ENCODE results near the gene EFCAB8.

EFCAB8 gene

DNA sequence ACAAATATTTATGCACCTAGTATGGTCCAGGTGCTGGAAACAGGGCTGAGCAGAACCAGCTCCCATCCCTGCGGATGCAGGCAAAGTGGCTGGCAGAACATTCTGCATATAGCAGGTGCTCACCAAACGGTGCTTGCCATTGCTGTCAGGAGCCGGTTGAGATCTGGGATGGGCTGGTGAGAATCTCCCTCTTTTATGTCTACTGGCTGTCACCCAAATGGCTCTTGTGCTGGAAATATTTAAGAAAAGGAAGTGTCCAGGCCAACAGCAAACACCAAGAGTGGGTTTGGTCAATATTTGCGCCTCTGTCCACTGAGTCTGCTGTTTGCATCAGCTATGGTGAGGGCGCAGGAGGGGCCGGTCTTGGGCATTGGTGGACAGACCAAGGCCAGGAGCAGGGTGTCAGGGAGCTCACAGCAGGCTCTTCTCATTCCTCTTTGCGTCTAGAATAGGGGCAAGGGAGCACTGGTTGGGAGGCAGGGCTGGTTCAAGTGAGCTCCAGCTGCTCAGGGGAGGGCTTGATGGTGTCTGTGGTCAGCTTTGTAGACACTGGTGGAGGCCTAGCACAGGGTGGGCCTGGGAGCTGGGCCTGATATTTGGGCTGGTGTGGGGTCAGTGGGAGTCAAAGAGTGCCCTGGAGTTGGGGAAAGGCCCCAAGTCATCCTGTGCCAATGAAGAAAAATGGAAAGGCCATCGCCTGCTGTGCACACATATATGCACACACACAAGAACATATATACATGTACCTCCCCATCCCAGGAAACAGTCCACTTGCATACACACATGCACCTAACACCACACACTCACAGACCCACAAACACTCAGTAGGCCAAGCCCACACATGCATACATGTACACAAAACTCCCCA is 147.4 kb downstream of the EFCAB8 start:
- no peak for DNase-seq (ENCODE audit: low read depth)
- H3K4me3 ChIP-seq (ENCODE audit: low read depth, low read length), result no peak overlapping the region
- TF ChIP-seq MYC (IDR thresholded peaks at IDR 0.05; ENCODE audit: low read depth, low read length) (no peak), POLR2A (IDR thresholded peaks at IDR 0.05; ENCODE audit: extremely low read depth, insufficient read length) (no peak)
- TF ChIP-seq, protein P1, sequence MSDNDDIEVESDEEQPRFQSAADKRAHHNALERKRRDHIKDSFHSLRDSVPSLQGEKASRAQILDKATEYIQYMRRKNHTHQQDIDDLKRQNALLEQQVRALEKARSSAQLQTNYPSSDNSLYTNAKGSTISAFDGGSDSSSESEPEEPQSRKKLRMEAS (IDR thresholded peaks at IDR 0.05; ENCODE audit: low read depth, low read length), result no peak
- TF ChIP-seq, protein P2, sequence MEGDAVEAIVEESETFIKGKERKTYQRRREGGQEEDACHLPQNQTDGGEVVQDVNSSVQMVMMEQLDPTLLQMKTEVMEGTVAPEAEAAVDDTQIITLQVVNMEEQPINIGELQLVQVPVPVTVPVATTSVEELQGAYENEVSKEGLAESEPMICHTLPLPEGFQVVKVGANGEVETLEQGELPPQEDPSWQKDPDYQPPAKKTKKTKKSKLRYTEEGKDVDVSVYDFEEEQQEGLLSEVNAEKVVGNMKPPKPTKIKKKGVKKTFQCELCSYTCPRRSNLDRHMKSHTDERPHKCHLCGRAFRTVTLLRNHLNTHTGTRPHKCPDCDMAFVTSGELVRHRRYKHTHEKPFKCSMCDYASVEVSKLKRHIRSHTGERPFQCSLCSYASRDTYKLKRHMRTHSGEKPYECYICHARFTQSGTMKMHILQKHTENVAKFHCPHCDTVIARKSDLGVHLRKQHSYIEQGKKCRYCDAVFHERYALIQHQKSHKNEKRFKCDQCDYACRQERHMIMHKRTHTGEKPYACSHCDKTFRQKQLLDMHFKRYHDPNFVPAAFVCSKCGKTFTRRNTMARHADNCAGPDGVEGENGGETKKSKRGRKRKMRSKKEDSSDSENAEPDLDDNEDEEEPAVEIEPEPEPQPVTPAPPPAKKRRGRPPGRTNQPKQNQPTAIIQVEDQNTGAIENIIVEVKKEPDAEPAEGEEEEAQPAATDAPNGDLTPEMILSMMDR (IDR thresholded peaks at IDR 0.05; ENCODE audit: low read depth, low read length), result no peak

DNA sequence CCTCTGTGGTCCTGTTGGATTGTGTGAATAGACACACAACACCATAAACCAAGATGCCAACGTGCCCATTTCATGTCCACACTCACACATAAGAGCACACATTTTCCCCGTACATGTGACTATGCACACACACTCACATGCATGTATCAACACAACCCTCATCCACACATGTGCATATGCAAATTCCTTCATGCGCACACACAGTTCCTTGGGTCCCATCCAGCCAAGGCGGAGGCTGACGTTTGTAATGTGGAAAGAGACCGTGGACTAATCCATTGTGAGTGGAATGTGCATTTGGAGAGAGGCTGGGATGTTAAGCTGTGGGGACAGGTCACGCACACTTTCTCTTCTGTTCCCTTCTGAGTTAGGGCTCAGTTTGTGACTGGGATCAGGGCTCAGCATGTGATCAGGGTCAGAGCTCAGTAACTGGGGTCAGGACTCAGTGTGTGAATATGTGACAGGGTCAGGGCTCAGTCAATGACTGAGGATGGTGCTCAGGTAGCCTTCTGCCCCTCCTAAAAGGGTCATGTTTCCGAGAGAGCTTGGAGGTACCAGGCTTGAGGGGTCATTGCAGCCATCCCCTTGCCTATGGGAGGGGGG is 148.2 kb downstream of the EFCAB8 start:
- TF ChIP-seq POLR2A (IDR thresholded peaks at IDR 0.05; ENCODE audit: extremely low read depth, insufficient read length), result no peak
- TF ChIP-seq, protein P2 (IDR thresholded peaks at IDR 0.05; ENCODE audit: low read depth, low read length), result no peak
- TF ChIP-seq MYC (IDR thresholded peaks at IDR 0.05; ENCODE audit: low read depth, low read length), result no peak
- TF ChIP-seq, protein P1 (IDR thresholded peaks at IDR 0.05; ENCODE audit: low read depth, low read length), result no peak
- DNase-seq (ENCODE audit: low read depth), result no peak

DNA sequence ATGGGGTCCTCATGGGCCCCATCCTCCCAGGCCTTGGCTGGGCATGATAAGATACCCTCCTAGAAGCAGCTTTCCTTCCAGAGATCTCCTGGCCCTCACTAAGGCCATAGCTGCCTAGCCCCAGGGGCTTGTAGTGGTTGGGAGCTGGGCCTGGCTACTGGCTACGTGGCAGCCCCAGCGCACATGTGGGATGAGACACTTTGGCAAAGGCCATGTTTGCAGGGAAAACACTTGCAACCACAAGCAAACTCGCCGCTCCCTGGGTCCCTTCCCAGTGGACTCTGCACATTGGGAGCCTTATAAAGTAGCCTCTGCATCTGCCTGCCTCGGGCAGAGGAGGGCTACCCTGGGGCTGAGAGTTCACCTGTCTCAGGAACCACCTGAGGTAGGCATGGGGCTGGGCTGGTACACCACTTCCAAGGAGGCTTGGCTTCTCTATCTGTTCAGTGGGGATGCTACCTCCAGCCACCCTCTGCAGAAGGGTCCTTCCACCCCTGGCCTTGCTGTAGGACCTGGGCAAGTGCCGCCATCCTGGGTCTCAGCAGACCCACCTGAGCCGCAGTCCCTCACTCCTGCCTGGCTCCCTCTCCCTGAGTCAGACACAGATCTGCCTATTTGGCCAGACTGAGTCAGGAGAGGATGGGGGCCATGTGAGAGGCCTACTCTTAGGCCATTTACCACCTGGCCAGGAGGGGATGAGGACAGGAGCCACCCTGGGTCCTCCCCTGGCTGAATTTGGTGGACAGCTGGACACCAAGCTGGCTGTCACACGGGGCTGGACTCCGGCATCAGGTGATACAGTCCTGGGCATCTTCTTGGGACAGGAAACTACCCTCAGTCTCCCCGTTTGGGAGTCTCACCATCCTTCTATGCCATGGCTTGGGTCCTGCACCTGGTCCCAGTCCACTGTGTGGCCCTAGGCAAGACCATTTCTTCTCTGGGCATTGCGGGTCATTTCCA is 148.9 kb downstream of the EFCAB8 start, which contains the start of gene BPIFB2:
TSS of gene BPIFB2 (plus strand) at position 329 of the 960 bp plus-strand sequence. CDS start 871 bp downstream, outside the sequence.
- no peak for DNase-seq (ENCODE audit: low read depth)
- H3K4me3 ChIP-seq (ENCODE audit: low read depth, low read length), result no peak within 1 kb of the TSS
- TF ChIP-seq, protein P1 (IDR thresholded peaks at IDR 0.05; ENCODE audit: low read depth, low read length), result no peak
- TF ChIP-seq MYC (IDR thresholded peaks at IDR 0.05; ENCODE audit: low read depth, low read length), result no peak
- TF ChIP-seq POLR2A (IDR thresholded peaks at IDR 0.05; ENCODE audit: extremely low read depth, insufficient read length), result no peak
- TF ChIP-seq, protein P2 (IDR thresholded peaks at IDR 0.05; ENCODE audit: low read depth, low read length), result no peak

More for the DNA sequence above, 148.2 kb downstream of the EFCAB8 start:
- H3K4me3 ChIP-seq (ENCODE audit: low read depth, low read length), result no peak overlapping the region

DNA sequence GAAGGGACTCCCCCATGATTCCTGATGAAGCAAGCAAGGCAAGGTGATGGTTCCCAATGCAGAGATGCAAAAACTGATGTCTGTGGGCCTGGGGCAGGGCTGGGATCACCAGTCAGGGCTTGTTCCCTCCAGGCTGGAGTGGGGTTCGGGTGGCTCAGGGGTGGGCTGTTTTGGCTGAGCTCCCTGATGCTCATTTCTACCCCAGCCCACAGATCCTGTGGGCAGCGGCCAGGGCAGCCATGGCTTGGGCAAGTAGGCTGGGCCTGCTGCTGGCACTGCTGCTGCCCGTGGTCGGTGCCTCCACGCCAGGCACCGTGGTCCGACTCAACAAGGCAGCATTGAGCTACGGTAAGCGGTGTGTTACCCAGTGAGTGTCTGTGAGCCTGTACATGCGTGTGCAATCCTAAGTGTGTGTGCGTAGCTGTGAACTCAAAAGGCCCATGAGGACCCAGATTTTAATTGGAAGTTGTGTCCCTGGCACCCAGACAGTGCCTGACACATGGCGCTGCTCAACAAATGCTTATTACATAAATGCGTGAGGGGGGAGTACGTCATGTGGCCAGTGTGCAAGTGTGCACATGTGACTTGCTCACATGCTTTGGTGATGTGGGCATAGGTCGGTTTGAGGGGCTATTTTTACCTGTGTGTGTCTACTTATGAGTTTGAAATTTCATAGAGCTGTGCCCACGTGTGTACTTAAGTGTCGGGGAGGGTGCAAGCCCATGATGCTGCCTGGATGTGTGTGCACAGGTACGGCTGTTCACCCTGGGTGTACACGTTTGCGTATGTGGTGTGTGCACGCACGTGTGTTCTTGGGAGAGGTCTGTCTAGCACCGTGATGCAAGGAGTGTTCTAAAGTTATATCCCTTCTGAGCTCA is 149.9 kb downstream of the EFCAB8 start:
- no peak overlapping the region for H3K4me3 ChIP-seq (ENCODE audit: low read depth, low read length)
- DNase-seq (ENCODE audit: low read depth), result no peak
- TF ChIP-seq POLR2A (IDR thresholded peaks at IDR 0.05; ENCODE audit: extremely low read depth, insufficient read length) (no peak), MYC (IDR thresholded peaks at IDR 0.05; ENCODE audit: low read depth, low read length) (no peak)
- TF ChIP-seq, protein P2 (IDR thresholded peaks at IDR 0.05; ENCODE audit: low read depth, low read length), result no peak
- TF ChIP-seq, protein P1 (IDR thresholded peaks at IDR 0.05; ENCODE audit: low read depth, low read length), result no peak

Data from NB4 (cell line).